Activated B cell treated with CpG ODN at 0.5 μM for 24 hours (primary cell): ENCODE results near the gene SIRT3. TPM values are rescaled to one million over a fixed set of nuclear protein-coding genes. Genes with fewer than 3 reads are reported as not detected.

Experiments
- ATAC-seq: fragments of 200-7000 bp; cut with Tn5 transposase; one replicate; pipeline ENCODE4 v1.10.0; 2021; ENCODE audit warnings: low read depth, mild to moderate bottlenecking, moderate library complexity
- CTCF ChIA-PET: fragments of 350-600 bp; sonication (Branson Sonifier 250); formaldehyde crosslinking; loops from one replicate; lab custom pipeline; 2021; ENCODE audit warnings: antibody characterized with exemption; lab: Charles Lee
- POLR2A ChIA-PET: fragments of 350-600 bp; sonication (Branson Sonifier 250); formaldehyde crosslinking; loops from one replicate; lab custom pipeline; 2021; ENCODE audit warnings: antibody characterized with exemption; lab: Charles Lee
- DNase-seq: peaks from one replicate; pipeline ENCODE4 v3.0.0; 2022
- H3K27ac Mint-ChIP-seq: one replicate; pipeline ENCODE4 v1.8.0; 2020; ENCODE audit warnings: mixed read lengths
- H3K27me3 Mint-ChIP-seq: one replicate; pipeline ENCODE4 v1.8.0; 2021; ENCODE audit warnings: mixed read lengths
- H3K36me3 Mint-ChIP-seq: one replicate; pipeline ENCODE4 v1.8.0; 2021; ENCODE audit warnings: low read depth, mixed read lengths
- H3K4me1 Mint-ChIP-seq: one replicate; pipeline ENCODE4 v1.8.0; 2021; ENCODE audit warnings: mixed read lengths
- H3K4me3 Mint-ChIP-seq: one replicate; pipeline ENCODE4 v1.8.0; 2020; ENCODE audit warnings: mild to moderate bottlenecking, mixed read lengths
- H3K9me3 Mint-ChIP-seq: one replicate; pipeline ENCODE4 v1.8.0; 2020; ENCODE audit warnings: mixed read lengths
- intact Hi-C: fragments of 100-400 bp; cut with micrococcal nuclease; formaldehyde crosslinking; loops from one replicate; pipeline ENCODE4 v1.15.1; 2024
- total RNA-seq: library from RNA; stranded (reverse); gene quantifications from 2 replicates; pipeline ENCODE4 v1.2.3, GENCODE V29; 2022
- TF ChIP-seq, protein P1 (sequence below): fragments of 200-600 bp; IDR thresholded peaks from one replicate; pipeline ENCODE4 v1.8.0; 2022; ENCODE audit warnings: antibody characterized with exemption, mild to moderate bottlenecking

Gene SIRT3
- total RNA-seq, 1 donor from 2014 or later: 21.8 TPM

DNA sequence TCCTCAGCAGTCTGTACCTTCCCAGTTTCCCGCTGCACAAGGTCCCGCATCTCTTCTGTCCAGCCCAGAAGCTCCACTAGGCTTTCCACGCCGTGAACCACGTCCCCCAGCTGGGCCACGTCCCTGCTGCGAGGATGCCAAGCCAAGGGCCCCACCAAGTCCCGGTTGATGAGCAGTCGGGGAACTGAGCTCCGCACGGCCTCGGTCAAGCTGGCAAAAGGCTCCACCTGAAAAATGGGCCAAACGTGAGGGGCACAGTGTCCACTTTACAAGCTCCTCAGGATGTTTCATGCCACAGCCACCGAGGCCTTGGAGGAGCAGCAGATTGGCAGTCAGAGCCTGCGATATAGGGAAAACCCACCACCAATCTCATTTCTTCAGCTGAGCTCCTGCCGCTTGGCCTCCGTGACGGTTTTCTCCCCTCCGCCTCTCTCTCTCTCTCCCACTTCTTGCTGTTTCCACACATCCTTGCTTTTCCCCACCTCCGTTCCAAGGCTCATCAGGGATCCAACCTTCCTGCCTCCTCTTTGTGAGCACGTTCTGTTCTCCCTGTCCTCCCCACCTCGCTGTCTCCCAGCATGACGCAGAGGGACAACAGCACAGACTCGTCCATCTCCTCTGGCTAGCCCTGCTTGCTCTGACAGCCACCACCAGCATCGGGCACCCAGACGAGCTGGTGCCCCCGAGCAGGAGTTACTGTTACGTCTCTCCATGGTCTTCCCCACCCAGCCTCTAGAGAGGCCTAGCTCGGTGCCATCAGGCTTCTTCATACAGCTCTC is 17.1 kb downstream of the SIRT3 start:
- Mint-ChIP-seq H3K4me1 (no peaks in the 10 kb centered on the region), H3K36me3 (peaks cover 44% of the 10 kb centered on the region), H3K27ac (no peak overlapping the region), H3K27me3 (no peaks in the 10 kb centered on the region), H3K4me3 (no peak overlapping the region), H3K9me3 (no peaks in the 10 kb centered on the region)
- TF ChIP-seq, protein P1, sequence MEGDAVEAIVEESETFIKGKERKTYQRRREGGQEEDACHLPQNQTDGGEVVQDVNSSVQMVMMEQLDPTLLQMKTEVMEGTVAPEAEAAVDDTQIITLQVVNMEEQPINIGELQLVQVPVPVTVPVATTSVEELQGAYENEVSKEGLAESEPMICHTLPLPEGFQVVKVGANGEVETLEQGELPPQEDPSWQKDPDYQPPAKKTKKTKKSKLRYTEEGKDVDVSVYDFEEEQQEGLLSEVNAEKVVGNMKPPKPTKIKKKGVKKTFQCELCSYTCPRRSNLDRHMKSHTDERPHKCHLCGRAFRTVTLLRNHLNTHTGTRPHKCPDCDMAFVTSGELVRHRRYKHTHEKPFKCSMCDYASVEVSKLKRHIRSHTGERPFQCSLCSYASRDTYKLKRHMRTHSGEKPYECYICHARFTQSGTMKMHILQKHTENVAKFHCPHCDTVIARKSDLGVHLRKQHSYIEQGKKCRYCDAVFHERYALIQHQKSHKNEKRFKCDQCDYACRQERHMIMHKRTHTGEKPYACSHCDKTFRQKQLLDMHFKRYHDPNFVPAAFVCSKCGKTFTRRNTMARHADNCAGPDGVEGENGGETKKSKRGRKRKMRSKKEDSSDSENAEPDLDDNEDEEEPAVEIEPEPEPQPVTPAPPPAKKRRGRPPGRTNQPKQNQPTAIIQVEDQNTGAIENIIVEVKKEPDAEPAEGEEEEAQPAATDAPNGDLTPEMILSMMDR: no peak
- ATAC-seq (no peak), DNase-seq (peak; percentile 1)
- POLR2A ChIA-PET: interaction anchor here (0.6 kb wide), 1 partner anchor 10 kb away, joined by 3 read pairs; no protein-coding TSS in a partner anchor
- CTCF ChIA-PET: no interaction called here
- intact Hi-C loops: no loop called here

DNA sequence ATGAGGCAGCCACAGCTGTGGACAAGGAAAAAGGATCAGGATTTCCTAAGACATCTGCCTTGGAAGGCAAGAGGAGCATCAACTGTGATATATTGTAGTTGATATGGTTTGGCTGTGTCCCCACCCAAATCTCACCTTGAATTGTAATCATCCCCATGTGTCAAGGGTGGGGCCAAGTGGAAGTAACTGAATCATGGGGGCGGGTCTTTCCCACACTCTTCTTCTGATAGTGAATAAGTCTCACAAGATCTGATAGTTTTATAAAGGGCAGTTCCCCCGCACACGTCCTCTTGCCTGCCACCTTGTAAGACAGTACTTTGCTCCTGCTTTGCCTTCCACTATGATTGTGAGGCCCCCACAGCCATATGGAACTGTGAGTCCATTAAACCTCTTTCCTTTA is 18.4 kb downstream of the SIRT3 start:
- ChIA-PET POLR2A (no interaction called here), CTCF (no interaction called here)
- intact Hi-C loops: no loop called here
- Mint-ChIP-seq H3K4me3 (no peak overlapping the region), H3K27ac (peak overlapping the region; percentile 19), H3K36me3 (peaks cover 51% of the 10 kb centered on the region), H3K4me1 (no peaks in the 10 kb centered on the region), H3K27me3 (no peaks in the 10 kb centered on the region), H3K9me3 (no peaks in the 10 kb centered on the region)
- DNase-seq (no peak), ATAC-seq (no peak)
- TF ChIP-seq, protein P1: no peak

DNA sequence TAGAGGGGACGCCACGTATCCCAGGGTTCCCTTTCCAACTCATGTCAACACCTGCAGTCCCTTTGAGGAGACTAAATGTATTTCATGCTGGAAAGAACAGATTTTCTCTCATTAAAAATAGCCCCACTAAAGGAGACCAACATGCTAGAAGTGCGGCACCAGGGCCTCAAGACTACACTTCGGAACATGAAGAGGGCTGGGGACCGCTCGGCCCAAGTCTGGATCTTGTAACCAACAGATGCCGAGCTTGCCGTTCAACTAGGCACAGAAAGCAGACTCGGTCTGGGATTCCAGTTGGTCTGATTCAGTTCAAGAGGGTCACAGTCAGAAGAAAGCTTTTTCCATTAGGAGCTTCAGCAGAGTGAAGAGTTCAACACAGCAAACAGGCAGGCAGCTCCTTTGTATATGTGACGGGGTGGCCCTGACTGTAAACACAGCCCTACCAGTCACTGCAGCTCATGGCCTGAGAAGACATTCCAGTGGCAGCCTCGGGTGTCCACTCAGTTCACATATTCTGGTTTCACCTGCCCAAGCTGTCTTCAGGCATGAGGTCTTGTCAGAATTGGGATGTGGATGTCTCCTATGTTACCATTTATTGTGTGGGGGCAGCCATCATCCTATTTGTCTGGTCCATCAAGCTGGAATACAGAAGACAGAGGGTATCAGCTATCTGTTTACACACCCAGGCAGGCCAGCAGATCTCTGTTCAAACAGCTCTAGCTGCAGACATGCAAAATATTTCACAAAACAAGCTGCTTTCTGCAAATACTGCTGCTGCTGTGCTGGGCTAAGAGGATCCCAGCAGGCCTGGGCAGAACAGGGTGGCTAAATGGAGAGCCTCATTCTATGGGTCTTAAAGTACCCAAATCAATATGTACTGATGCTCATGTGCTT is 19.8 kb downstream of the SIRT3 start:
- H3K27ac Mint-ChIP-seq: no peak overlapping the region
- no peaks in the 10 kb centered on the region for H3K9me3 Mint-ChIP-seq

DNA sequence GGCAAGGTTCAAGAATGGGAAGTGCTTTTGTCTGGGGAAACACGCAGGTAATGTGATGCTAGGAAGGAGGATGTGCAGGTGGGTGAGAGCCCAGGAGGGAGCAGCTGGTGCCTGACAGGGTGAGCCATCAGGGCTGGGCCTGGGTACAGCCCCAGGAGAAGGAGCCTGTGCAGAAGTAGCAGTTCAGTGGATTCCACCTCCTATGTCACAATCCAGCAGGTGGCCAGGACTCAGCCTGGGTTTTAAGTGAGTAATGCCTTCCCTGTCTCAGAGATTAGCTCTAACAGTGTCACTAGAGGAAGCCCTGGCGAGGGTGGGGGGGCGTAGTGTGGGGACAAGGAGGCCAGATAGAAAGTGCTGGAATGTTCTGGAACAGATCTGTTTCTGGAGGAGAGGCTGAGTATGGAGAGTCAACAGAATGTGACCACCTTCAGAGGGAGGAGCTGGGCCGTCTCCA is 20.5 kb downstream of the SIRT3 start:
- ATAC-seq (no peak), DNase-seq (no peak)
- H3K4me1 Mint-ChIP-seq: peaks cover 2% of the 10 kb centered on the region
- peaks cover 62% of the 10 kb centered on the region for H3K36me3 Mint-ChIP-seq
- no peak overlapping the region for H3K27ac Mint-ChIP-seq
- TF ChIP-seq, protein P1: no peak
- ChIA-PET CTCF (no interaction called here), POLR2A (interaction anchor here (2.1 kb wide), 1 partner anchor 8 kb away, joined by 11 read pairs; the partner anchor contains the start of genes BET1L and RIC8A)
- no peaks in the 10 kb centered on the region for H3K9me3 Mint-ChIP-seq
- no peaks in the 10 kb centered on the region for H3K27me3 Mint-ChIP-seq
- no peak overlapping the region for H3K4me3 Mint-ChIP-seq
- intact Hi-C loops: no loop called here

More for the DNA sequence above, 19.8 kb downstream of the SIRT3 start:
- TF ChIP-seq, protein P1: no peak
- POLR2A ChIA-PET: interaction anchor here (2.1 kb wide), 1 partner anchor 9 kb away, joined by 11 read pairs; the partner anchor contains the start of genes BET1L and RIC8A
- intact Hi-C loops: no loop called here
- no peaks in the 10 kb centered on the region for H3K27me3 Mint-ChIP-seq
- ATAC-seq (no peak), DNase-seq (no peak)
- CTCF ChIA-PET: no interaction called here
- H3K36me3 Mint-ChIP-seq: peaks cover 55% of the 10 kb centered on the region
- no peak overlapping the region for H3K4me3 Mint-ChIP-seq
- peaks cover 2% of the 10 kb centered on the region for H3K4me1 Mint-ChIP-seq

DNA sequence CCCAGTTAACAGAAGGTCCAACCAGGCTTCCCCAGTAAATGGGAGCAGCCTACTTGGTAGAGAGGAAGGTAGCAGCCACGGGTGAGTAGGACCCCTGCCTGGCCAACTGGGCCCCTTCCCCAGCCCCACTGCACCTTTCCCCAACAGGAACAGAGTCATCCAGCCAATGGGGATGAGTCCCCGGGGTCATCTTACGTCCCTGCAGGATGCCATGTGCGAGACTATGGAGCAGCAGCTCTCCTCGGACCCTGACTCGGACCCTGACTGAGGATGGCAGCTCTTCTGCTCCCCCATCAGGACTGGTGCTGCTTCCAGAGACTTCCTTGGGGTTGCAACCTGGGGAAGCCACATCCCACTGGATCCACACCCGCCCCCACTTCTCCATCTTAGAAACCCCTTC is 22.1 kb downstream of the SIRT3 start:
- no peaks in the 10 kb centered on the region for H3K27me3 Mint-ChIP-seq
- H3K4me1 Mint-ChIP-seq: peaks cover 13% of the 10 kb centered on the region
- H3K27ac Mint-ChIP-seq: no peak overlapping the region
- intact Hi-C loops: no loop called here
- TF ChIP-seq, protein P1: no peak
- ATAC-seq (no peak), DNase-seq (no peak)
- ChIA-PET CTCF (no interaction called here), POLR2A (no interaction called here)
- H3K4me3 Mint-ChIP-seq: no peak overlapping the region
- peaks cover 68% of the 10 kb centered on the region for H3K36me3 Mint-ChIP-seq
- no peaks in the 10 kb centered on the region for H3K9me3 Mint-ChIP-seq
